ENCODE measurements around the gene DHH. TPM values are rescaled to one million over a fixed set of nuclear protein-coding genes. Genes with fewer than 3 reads are reported as not detected.

The DHH gene
- polyA plus RNA-seq, 2 of the 4 experiments (the other 2 are of a cell fraction) = not detected

DNA sequence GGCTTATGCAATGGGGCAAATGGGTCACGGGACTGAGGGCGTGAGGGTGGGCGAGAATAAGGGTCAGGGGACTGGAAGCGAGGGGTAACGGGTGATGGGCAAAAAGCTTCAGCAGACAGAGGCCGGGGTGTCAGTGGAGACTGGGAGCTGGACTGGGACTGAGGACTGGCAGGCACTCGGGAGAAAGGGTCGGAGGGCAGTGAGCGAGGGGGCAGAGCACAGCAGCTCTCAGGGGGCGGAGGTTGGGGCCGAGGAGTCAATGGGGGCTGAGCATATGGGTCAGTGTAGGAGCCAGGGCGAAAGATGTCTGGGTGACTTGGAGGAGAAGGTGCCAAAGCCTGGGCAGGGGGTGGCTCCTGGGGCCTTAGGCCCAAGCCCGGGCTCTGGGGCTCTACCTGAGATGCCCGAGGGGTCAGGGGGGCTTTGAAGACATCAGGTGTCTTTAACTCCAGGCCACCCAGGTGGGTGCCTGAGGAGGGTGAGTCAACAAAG lies 54.2 kb downstream of the DHH start:
- no peak overlapping the region for H3K4me3 ChIP-seq
- ATAC-seq (no peak), FAIRE-seq (no peak), DNase-seq (ENCODE audit: low read depth in 1 of 2, low spot score in 1 of 2) (no peak)
- no peak overlapping the region for H3K4me2 ChIP-seq
- no peaks in the 10 kb centered on the region for H3K4me1 ChIP-seq
- 93% methylated on average over 14 of the region's 14 CpGs for WGBS (ENCODE audit: missing lambda C conversion rate)
- CTCF ChIA-PET = interaction anchor here (0.8 to 2.6 kb wide), 3 partner anchors 10 to 23 kb away, joined by 3 to 9 read pairs (median 3); no protein-coding TSS in a partner anchor
- H3K27ac ChIP-seq = no peak overlapping the region
- TF ChIP-seq, protein P1, sequence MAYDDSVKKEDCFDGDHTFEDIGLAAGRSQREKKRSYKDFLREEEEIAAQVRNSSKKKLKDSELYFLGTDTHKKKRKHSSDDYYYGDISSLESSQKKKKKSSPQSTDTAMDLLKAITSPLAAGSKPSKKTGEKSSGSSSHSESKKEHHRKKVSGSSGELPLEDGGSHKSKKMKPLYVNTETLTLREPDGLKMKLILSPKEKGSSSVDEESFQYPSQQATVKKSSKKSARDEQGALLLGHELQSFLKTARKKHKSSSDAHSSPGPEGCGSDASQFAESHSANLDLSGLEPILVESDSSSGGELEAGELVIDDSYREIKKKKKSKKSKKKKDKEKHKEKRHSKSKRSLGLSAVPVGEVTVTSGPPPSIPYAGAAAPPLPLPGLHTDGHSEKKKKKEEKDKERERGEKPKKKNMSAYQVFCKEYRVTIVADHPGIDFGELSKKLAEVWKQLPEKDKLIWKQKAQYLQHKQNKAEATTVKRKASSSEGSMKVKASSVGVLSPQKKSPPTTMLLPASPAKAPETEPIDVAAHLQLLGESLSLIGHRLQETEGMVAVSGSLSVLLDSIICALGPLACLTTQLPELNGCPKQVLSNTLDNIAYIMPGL (CRISPR knock-in tag; IDR thresholded peaks at IDR 0.05; ENCODE audit: borderline replicate concordance) = no peak
- TF ChIP-seq EP300 (IDR thresholded peaks at IDR 0.05) (no peak), POLR2A (IDR thresholded peaks at IDR 0.05; ENCODE audit: low read length) (no peak)
- no peaks in the 10 kb centered on the region for H3K9me3 ChIP-seq
- POLR2A ChIA-PET = no interaction called here

DNA sequence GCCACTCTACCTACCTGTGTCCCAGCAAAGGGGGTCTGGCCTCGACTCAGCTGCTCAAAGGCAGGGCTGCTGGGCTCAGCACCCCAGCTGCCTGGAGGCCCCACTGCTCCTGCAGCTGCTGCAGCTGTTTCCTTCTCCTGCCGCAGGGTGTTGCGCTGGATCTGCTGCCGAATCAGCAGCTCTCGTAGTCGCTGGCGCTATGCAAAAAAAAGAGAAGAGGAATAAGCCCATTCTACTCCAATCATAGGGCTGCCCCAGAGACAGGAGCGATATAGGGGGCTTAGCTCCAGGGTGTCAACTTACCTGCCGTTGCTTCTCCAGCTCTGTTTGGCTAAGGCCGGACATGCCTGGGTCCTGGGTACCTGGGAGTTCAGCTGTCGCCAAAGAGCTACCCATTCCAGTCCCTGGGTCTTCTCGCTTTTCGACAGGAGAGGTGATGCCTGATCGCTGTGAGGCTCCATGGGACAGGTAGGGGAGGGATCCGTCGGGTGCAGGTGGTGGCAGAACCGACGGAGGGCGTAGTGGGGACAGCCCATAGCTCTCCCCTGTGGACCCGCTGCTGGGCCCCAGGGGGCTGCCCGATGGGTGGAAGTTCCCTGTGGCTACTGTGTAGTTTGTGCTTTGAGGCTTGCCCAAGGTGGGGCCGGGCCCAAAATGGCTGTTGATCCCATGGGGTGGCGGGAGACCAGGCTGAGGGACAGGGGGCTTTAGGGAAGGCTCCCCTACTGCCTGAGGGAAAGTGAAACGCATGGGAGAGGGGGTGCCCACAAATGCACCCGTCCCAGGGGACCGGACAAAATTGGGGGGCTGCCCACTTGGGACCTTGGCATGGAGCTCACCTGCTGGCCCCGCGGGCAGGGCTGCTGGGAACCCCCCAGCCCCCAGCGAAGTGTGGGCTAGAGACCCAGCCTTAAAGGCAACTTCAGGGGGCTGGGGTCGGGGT lies 54.9 kb downstream of the DHH start:
- H3K9me3 ChIP-seq = no peaks in the 10 kb centered on the region
- H3K4me2 ChIP-seq = no peak overlapping the region
- ATAC-seq (no peak), DNase-seq (ENCODE audit: low read depth in 1 of 2, low spot score in 1 of 2) (no peak), FAIRE-seq (no peak)
- no peaks in the 10 kb centered on the region for H3K4me1 ChIP-seq
- TF ChIP-seq GATA3 (IDR thresholded peaks at IDR 0.05; ENCODE audit: borderline replicate concordance) = no peak
- TF ChIP-seq, protein P2, sequence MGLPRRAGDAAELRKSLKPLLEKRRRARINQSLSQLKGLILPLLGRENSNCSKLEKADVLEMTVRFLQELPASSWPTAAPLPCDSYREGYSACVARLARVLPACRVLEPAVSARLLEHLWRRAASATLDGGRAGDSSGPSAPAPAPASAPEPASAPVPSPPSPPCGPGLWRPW (IDR thresholded peaks at IDR 0.05) = no peak
- no peak for TF ChIP-seq NFE2L2 (conservative IDR thresholded peaks at IDR 0.05; ENCODE audit: low read length)
- TF ChIP-seq ZFP36 (IDR thresholded peaks at IDR 0.05; ENCODE audit: borderline replicate concordance, partially characterized antibody) = no peak
- no peak for TF ChIP-seq HDAC2 (IDR thresholded peaks at IDR 0.05)
- TF ChIP-seq NPAS2 (CRISPR knock-in tag; IDR thresholded peaks at IDR 0.05; ENCODE audit: borderline replicate concordance) = no peak
- TF ChIP-seq MAFK (IDR thresholded peaks at IDR 0.05; ENCODE audit: partially characterized antibody) = no peak
- TF ChIP-seq CHD4 (IDR thresholded peaks at IDR 0.05; ENCODE audit: borderline replicate concordance) = no peak
- TF ChIP-seq, protein P3, sequence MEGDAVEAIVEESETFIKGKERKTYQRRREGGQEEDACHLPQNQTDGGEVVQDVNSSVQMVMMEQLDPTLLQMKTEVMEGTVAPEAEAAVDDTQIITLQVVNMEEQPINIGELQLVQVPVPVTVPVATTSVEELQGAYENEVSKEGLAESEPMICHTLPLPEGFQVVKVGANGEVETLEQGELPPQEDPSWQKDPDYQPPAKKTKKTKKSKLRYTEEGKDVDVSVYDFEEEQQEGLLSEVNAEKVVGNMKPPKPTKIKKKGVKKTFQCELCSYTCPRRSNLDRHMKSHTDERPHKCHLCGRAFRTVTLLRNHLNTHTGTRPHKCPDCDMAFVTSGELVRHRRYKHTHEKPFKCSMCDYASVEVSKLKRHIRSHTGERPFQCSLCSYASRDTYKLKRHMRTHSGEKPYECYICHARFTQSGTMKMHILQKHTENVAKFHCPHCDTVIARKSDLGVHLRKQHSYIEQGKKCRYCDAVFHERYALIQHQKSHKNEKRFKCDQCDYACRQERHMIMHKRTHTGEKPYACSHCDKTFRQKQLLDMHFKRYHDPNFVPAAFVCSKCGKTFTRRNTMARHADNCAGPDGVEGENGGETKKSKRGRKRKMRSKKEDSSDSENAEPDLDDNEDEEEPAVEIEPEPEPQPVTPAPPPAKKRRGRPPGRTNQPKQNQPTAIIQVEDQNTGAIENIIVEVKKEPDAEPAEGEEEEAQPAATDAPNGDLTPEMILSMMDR (IDR thresholded peaks at IDR 0.05) = no peak
- no peak for TF ChIP-seq KDM1A (IDR thresholded peaks at IDR 0.05; ENCODE audit: low read depth)
- TF ChIP-seq RCOR1 (IDR thresholded peaks at IDR 0.05; ENCODE audit: low read depth, low read length) = no peak
- TF ChIP-seq EP300 (IDR thresholded peaks at IDR 0.05) = no peak
- no peak for TF ChIP-seq RAD21 (conservative IDR thresholded peaks at IDR 0.05 in 1 of 2, IDR thresholded peaks at IDR 0.05 in 1 of 2)
- no peak for TF ChIP-seq SMC3 (IDR thresholded peaks at IDR 0.05)
- TF ChIP-seq FOSB (CRISPR knock-in tag; IDR thresholded peaks at IDR 0.05) = no peak
- ChIA-PET POLR2A (no interaction called here), CTCF (interaction anchor here (0.8 to 2.8 kb wide), 5 partner anchors 11 to 43 kb away, joined by 3 to 14 read pairs (median 9); no protein-coding TSS in a partner anchor)
- WGBS (ENCODE audit: missing lambda C conversion rate) = 97% methylated on average over 29 of the region's 30 CpGs
- no peak overlapping the region for H3K4me3 ChIP-seq
- no peak overlapping the region for H3K27ac ChIP-seq

DNA sequence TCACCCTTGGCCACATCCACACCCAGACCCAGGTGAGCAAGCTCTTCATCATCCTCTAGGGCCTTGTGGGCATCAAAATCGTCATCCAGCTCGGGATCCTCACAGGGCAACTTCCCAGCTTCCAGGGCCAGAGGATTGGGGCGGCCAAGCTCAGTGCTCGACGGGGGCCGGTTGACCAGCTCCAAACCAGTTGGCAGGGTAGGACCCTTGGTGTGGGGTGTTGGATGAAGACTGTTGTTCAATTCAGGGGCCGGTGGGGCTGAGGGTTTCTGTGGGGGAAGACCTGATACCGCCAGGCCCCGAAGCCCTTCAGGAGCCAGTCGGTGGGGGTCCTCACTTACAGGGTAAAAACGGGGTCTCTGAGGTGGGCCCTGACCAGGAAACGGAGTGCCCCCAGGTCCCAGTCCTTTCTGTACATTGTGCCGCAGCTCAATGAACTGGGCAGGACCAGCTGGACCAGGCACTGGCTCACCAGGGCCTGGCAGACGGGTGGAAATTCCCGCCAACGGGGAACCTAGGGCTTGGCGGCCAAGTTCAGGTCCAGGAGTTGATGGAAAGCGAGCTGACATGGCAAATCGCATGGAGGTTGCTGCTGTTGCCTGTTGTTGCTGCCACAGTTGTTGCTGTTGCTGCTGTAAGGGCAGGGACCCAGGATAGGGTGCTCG lies 56.2 kb downstream of the DHH start:
- ChIA-PET CTCF (interaction anchor here (0.6 to 2.8 kb wide), 9 partner anchors 9 to 61 kb away, joined by 3 to 14 read pairs (median 5); partner anchors contain the start of gene WNT1), POLR2A (no interaction called here)
- Histone ChIP-seq H3K4me3 (no peak overlapping the region), H3K9me3 (no peaks in the 10 kb centered on the region), H3K27ac (no peak overlapping the region), H3K4me1 (no peaks in the 10 kb centered on the region), H3K4me2 (no peak overlapping the region)
- TF ChIP-seq, protein P4, sequence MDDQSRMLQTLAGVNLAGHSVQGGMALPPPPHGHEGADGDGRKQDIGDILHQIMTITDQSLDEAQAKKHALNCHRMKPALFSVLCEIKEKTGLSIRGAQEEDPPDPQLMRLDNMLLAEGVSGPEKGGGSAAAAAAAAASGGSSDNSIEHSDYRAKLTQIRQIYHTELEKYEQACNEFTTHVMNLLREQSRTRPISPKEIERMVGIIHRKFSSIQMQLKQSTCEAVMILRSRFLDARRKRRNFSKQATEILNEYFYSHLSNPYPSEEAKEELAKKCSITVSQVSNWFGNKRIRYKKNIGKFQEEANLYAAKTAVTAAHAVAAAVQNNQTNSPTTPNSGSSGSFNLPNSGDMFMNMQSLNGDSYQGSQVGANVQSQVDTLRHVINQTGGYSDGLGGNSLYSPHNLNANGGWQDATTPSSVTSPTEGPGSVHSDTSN (IDR thresholded peaks at IDR 0.05) = no peak
- no peak for TF ChIP-seq JUN (IDR thresholded peaks at IDR 0.05)
- TF ChIP-seq HOXA7 (CRISPR knock-in tag; IDR thresholded peaks at IDR 0.05) = no peak
- TF ChIP-seq MYC (IDR thresholded peaks at IDR 0.05; ENCODE audit: borderline replicate concordance, low read length) = no peak
- no peak for TF ChIP-seq RCOR1 (IDR thresholded peaks at IDR 0.05; ENCODE audit: low read depth, low read length)
- no peak for TF ChIP-seq ESRRA (IDR thresholded peaks at IDR 0.05; ENCODE audit: borderline replicate concordance, low read length)
- no peak for TF ChIP-seq BHLHE40 (IDR thresholded peaks at IDR 0.05; ENCODE audit: low read depth, low read length)
- DNase-seq (ENCODE audit: low read depth in 1 of 2, low spot score in 1 of 2) (no peak), FAIRE-seq (no peak), ATAC-seq (no peak)
- 94% methylated on average over 15 of the region's 20 CpGs for WGBS (ENCODE audit: missing lambda C conversion rate)
